Osteoblast (primary cell): ENCODE data around the gene IFI27L2. TPM values are rescaled to one million over a fixed set of nuclear protein-coding genes. Genes with fewer than 3 reads are reported as not detected.

Experiments used
- DNase-seq: peaks from one replicate; pipeline ENCODE4 v3.0.0; 2011; ENCODE audit warnings: low spot score, mixed read lengths; ENCODE audit not compliant: insufficient read length; ENCODE audit errors: missing footprints
- H2AFZ ChIP-seq: 2 replicates; pipeline ENCODE4 v1.6.0; 2011; ENCODE audit warnings: mild to moderate bottlenecking, low read length
- H3K27ac ChIP-seq: 2 replicates; pipeline ENCODE4 v1.5.1; 2011; ENCODE audit warnings: mild to moderate bottlenecking, low read depth, low read length, moderate library complexity
- H3K27me3 ChIP-seq: 2 replicates; pipeline ENCODE4 v1.6.0; 2012; ENCODE audit warnings: mild to moderate bottlenecking, control low read depth, inconsistent platforms, low read length, moderate library complexity; ENCODE audit not compliant: insufficient read depth
- H3K36me3 ChIP-seq: 2 replicates; pipeline ENCODE4 v1.5.1; 2011; ENCODE audit warnings: mild to moderate bottlenecking, low read length, control low read depth, moderate library complexity; ENCODE audit not compliant: insufficient read depth
- H3K4me1 ChIP-seq: 2 replicates; pipeline ENCODE4 v1.5.1; 2011; ENCODE audit warnings: mild to moderate bottlenecking, low read length, control low read depth, moderate library complexity; ENCODE audit not compliant: insufficient read depth
- H3K4me2 ChIP-seq: 2 replicates; pipeline ENCODE4 v1.6.0; 2011; ENCODE audit warnings: mild to moderate bottlenecking, low read length; ENCODE audit not compliant: insufficient read depth
- H3K4me3 ChIP-seq: fragments of 200-600 bp; sonication (generic); 3 replicates; pipeline ENCODE4 v1.5.1; 2012; ENCODE audit warnings: mild to moderate bottlenecking, low read length, inconsistent platforms; ENCODE audit not compliant: insufficient read depth
- H3K79me2 ChIP-seq: 2 replicates; pipeline ENCODE4 v1.6.0; 2012; ENCODE audit warnings: mild to moderate bottlenecking, low read length, control low read depth, inconsistent platforms; ENCODE audit not compliant: insufficient read depth
- H3K9me3 ChIP-seq: 2 replicates; pipeline ENCODE4 v1.5.1; 2011; ENCODE audit warnings: low read depth, low read length, control low read depth
- H4K20me1 ChIP-seq: 2 replicates; pipeline ENCODE4 v1.6.0; 2012; ENCODE audit warnings: mild to moderate bottlenecking, low read length, control low read depth; ENCODE audit not compliant: insufficient read depth
- CTCF ChIP-seq: IDR thresholded peaks from 2 replicates; pipeline ENCODE4 v1.5.1; 2011; ENCODE audit warnings: mild to moderate bottlenecking, low read depth, low read length, moderate library complexity; ENCODE audit errors: extremely low read depth
- total RNA-seq: library from RNA; depleted of rRNA; stranded (reverse); fragments of >200 nt; gene quantifications from 2 replicates; pipeline ENCODE4 v1.2.3, GENCODE V29; 2012

IFI27L2 gene
- total RNA-seq, 1 donor = 76.7 TPM

GRCh38 chr14:94153750-94154342 lies 24.4 kb upstream of the IFI27L2 start:
- Histone ChIP-seq H3K27ac (no peak overlapping the region), H3K36me3 (no peaks in the 10 kb centered on the region), H3K27me3 (peaks cover 19% of the 10 kb centered on the region), H3K9me3 (no peaks in the 10 kb centered on the region), H3K79me2 (no peaks in the 10 kb centered on the region), H2AFZ (no peak overlapping the region), H4K20me1 (no peaks in the 10 kb centered on the region), H3K4me2 (no peak overlapping the region), H3K4me3 (no peak overlapping the region), H3K4me1 (no peaks in the 10 kb centered on the region)
- no peak for DNase-seq
- no peak for TF ChIP-seq CTCF

- Histone ChIP-seq H3K4me2 (no peak overlapping the region), H3K9me3 (no peaks in the 10 kb centered on the region), H3K27ac (no peak overlapping the region), H2AFZ (no peak overlapping the region), H4K20me1 (no peaks in the 10 kb centered on the region), H3K79me2 (no peaks in the 10 kb centered on the region), H3K4me3 (no peak overlapping the region), H3K4me1 (no peaks in the 10 kb centered on the region), H3K36me3 (no peaks in the 10 kb centered on the region), H3K27me3 (peaks cover 11% of the 10 kb centered on the region)
- no peak for TF ChIP-seq CTCF
- no peak for DNase-seq
Observed at GRCh38 chr14:94152676-94153075, 23.3 kb upstream of the IFI27L2 start.

GRCh38 chr14:94145902-94146527 lies 16.6 kb upstream of the IFI27L2 start:
- Histone ChIP-seq H3K4me3 (no peak overlapping the region), H3K27me3 (no peaks in the 10 kb centered on the region), H3K36me3 (no peaks in the 10 kb centered on the region), H3K79me2 (no peaks in the 10 kb centered on the region), H3K27ac (no peak overlapping the region), H2AFZ (no peak overlapping the region), H3K4me2 (no peak overlapping the region), H3K4me1 (no peaks in the 10 kb centered on the region), H4K20me1 (no peaks in the 10 kb centered on the region), H3K9me3 (no peaks in the 10 kb centered on the region)
- no peak for TF ChIP-seq CTCF
- DNase-seq = no peak

GRCh38 chr14:94144765-94145164 lies 15.4 kb upstream of the IFI27L2 start:
- Histone ChIP-seq H3K36me3 (no peaks in the 10 kb centered on the region), H3K79me2 (no peaks in the 10 kb centered on the region), H3K27me3 (no peaks in the 10 kb centered on the region), H3K4me1 (no peaks in the 10 kb centered on the region), H3K9me3 (no peaks in the 10 kb centered on the region), H4K20me1 (no peaks in the 10 kb centered on the region), H3K4me2 (no peak overlapping the region), H3K27ac (no peak overlapping the region), H3K4me3 (no peak overlapping the region), H2AFZ (no peak overlapping the region)
- no peak for TF ChIP-seq CTCF
- no peak for DNase-seq
